Activated CD8-positive, alpha-beta memory T cell treated with anti-CD3 and anti-CD28 coated beads, Interleukin-2, amount 50 U/mL, for 48 hours (primary cell): ENCODE measurements around the gene GTF2E1.
A peak's percentile ranks its signal among the peaks of the same experiment; 100 is the strongest.
"Not testable (repeated sequence)": the region's sequence is repeated elsewhere in the genome, so short reads cannot be mapped to it uniquely, and the experiment has no call there.

Experiments used
- DNase-seq: peaks from one replicate; pipeline ENCODE4 v3.0.0-alpha.2; 2020

Gene GTF2E1

DNA sequence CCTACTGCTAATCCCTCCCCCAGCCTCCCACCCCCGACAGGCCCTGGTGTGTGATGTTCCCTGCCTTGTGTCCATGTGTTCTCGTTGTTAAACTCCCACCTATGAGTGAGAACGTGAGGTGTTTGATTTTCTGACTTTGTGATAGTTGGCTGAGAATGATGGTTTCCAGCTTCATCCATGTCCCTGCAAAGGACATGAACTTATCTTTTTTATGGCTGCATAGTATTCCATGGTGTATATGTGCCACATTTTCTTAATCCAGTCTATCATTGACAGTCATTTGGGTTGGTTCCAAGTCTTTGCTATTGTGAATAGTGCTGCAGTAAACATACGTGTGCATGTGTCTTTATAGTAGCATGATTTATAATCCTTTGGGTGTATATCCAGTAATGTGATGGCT, 16.0 kb downstream of the GTF2E1 start:
- DNase-seq = not testable (repeated sequence)

DNA sequence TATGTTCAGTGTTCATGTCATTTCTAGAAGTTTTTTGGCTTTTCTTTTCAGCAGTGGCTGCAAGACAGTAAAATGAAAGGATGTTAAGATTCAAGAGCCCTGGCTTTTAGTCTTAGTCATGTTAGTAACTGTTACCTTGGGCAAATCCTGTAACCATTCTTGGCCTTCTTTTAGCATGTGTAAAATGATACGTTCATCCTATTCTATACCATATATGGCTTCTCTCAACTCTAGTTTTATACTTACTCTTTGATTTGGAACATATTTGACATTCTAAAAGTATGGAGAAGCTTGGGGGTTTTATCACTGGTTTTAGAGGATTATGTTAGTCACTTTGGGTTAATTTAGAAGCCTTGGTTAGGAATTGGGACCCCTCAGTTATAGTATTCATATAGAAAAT, 20.1 kb downstream of the GTF2E1 start:
- no peak for DNase-seq

GRCh38 chr3:120763601-120764000, 21.1 kb downstream of the GTF2E1 start:
- no peak for DNase-seq

DNA sequence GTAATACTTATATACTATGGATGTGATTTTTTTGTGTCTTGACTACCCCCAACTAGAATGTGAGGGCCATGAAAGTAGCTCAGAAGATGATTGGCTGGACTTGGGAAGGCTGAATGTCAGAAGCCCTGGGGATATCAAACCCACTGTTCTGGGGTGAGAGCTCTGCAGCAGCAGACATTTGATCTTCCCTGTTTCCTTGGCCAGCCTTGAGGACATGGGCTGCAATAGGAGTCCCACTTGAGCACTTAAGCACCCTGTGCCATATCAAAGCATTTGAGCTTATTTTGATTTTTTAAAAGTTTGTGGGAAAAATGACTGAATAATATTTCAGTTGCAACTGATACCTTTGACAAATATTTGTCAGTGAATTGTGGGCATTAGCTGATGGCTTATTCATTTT, 21.7 kb downstream of the GTF2E1 start:
- no peak for DNase-seq

DNA sequence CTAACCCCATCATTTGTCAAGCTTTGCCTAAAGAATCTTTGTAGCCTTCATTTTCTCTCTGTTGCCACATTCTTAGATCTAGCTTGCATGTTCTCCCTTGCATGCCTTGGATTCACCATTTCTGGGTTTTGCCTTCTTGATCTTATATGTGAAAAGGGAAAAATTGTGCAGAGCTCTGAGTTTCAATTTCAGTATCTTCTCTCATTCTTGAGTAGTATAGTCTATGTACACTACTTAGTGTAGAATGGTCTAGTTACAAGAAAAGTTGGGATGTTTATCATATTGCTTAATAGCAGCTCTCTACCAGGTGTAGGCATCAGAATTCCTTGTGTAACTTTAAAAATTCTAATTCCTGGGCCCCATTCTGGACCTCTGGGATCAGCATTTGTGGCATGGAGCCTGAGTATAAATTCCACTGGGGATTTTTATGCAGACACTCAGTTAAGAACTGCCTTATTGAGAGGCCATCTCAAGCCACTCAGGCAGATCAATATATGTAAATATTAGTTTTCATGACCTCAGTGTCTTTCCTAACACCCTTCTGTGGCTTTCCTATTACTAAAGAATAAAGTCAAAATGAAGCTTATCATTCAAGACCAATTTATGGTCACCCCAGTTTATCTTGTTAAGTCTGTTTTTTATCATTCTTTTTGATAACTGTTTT, 23.4 kb downstream of the GTF2E1 start:
- DNase-seq = no peak

DNA sequence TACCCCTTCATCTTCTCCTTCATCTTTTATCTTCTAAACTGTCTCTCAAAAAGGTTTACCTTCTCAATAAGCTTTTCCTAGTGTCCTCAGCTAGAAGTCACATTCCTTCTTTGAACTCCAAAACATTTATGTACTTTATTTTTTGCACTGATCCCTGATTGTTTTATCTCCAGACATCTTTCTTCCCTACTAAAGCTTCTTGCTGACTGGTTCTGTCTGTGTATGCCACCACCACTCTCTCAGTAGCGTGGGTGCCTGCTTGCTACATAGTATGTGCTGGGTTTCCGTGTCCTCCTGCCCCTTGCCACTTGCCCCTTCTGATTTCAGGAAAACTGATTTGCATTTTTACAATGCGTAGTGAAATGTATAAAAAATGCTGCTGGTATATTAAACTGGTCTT, 24.0 kb downstream of the GTF2E1 start:
- no peak for DNase-seq

DNA sequence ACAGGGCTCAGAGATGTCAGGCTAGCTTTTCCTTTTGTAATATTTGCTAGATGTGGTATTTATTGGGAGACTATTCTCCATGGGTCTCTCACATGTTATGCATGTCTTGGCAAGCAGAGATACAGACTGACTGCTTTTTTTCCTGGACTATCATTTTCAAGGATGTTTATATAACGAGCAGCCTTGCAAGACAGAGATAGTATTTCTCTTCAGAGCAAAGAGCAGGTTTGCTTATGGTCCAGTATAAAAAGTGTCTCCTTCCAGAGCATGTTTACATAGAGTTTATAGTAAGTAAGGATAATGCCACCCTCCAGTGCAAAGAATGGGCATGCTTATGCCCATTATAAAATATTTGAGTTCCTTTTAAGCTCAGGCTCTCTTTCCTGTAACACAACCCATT, 24.6 kb downstream of the GTF2E1 start:
- DNase-seq = no peak

- no peak for DNase-seq
Measured at GRCh38 chr3:120769436-120769835, 26.9 kb downstream of the GTF2E1 start.

DNA sequence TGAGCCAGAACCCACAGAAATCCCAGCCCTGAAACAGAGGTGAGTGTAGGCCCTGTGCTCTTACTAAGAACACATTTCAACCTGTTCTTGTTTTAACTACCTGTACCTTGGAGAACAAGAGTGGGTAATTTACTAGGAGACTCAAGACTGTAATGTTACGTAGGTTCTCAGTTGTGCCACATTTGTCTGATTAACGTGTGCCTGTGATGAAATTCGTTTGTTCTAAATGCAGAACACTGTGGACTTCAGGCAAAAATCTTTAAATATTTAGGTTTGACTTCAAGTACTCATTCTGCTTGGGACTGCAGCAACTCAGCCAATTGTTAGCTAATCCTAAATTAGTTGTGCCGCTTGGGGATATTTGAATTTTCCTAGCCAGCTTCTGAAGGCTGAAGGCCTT, 28.3 kb downstream of the GTF2E1 start:
- no peak for DNase-seq

- DNase-seq = no peak
Measured at GRCh38 chr3:120772081-120772480, 29.5 kb downstream of the GTF2E1 start.

- no peak for DNase-seq
Measured at GRCh38 chr3:120773932-120774331, 31.4 kb downstream of the GTF2E1 start.

GRCh38 chr3:120775411-120775810, 32.9 kb downstream of the GTF2E1 start:
- DNase-seq = no peak

DNA sequence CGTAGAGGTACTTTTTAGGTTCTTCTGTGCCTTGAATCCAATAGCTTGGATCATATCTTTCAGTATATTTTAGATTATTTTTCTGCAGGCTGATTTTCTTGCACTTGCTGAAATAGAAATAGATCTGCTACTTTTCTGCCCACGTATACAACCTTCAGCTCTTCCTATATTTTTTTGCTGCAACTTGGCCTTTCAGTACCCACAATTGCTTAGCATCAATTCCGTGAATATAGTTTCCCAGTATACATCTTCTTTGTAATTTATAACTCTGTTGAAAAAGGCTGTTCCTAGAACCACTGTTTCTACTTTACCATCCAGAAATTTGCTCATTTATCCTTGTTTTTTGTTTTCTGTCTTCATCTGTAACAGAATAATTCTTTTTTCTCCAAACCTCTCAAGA, 36.2 kb downstream of the GTF2E1 start:
- DNase-seq = no peak

GRCh38 chr3:120780977-120781376, 38.4 kb downstream of the GTF2E1 start:
- DNase-seq = no peak

- DNase-seq = not testable (repeated sequence)
Measured at GRCh38 chr3:120785832-120786231, 43.3 kb downstream of the GTF2E1 start.

GRCh38 chr3:120791010-120791409, 48.5 kb downstream of the GTF2E1 start:
- DNase-seq = no peak

GRCh38 chr3:120791913-120792312, 49.4 kb downstream of the GTF2E1 start:
- DNase-seq = no peak

GRCh38 chr3:120793601-120794000, 51.1 kb downstream of the GTF2E1 start:
- DNase-seq = no peak

GRCh38 chr3:120795017-120795648, 52.6 kb downstream of the GTF2E1 start:
- DNase-seq = peak; percentile 96

DNA sequence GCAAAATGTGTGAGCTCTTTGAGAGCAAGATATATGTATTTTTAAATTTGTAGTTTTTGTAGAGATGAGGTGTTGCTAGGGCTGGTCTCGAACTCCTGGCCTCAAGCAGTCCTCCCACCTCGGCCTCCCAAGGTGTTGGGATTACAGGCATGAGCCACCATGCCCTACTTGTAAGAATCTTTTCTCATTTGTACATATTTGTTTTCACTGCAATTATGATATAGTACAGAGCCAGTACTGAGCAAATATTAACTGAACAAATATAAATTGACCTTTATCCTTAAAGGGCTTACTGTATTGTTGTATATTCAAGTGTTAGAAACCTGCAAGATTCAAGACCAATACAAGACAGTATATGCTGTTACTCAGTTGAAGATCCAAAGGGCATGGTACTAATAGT, 53.4 kb downstream of the GTF2E1 start:
- DNase-seq = no peak

- DNase-seq = no peak
Measured at GRCh38 chr3:120796976-120797375, 54.4 kb downstream of the GTF2E1 start.

DNA sequence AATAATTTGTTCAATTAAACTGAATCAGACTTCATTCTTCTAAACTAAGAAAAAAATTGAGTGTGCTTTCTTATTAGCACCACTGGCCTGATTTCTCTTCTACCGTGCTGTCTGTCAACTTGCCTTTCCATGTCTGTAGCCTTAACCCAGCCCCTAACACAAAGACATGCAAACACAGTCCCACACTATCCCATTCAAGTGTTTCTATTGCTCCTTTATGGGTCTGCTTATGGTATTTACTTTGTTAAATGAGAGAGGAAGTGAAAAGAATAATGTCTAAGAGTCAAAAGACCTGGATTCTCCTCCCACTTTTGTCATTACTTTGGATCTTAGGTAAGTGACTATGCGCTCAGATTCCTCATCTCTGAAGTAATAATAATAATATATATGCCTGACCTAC, 55.3 kb downstream of the GTF2E1 start:
- DNase-seq = no peak

DNA sequence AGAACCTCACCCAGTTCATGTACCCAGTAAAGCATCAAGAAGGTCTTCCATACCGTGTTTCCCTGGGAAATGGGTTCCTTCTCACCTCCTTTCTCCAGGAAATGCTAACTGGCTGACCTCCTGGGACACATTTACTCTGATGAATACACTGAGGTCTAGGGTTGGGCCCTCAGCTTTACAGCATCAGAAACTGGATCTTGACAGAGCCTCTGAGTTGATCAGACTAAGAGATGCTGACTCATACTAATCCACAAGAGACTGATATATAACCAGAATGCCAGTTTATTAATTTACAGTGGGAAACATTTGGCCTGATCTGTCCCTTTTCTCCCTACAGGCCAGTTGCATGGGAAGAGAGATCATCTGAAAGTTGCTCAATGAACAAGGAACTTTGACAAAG, 55.8 kb downstream of the GTF2E1 start:
- DNase-seq = no peak

DNA sequence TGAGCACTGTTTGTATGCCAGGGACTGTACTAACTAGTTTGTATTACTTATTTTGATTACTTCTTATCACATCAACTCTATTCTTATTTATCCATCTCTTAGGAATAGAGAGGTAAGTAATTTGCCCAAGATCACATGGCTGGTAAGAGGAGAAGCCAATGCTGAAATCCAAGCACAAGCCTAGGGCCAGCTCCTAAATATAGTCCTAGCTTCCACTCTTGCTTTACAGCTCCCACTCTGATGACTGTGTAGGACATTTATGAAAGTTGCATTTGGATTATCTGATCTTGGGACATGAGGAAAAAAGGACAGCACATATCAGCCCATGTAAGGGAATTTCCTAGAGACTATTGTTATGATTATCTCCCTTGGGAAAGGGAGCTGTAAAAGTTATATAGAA, 58.1 kb downstream of the GTF2E1 start:
- no peak for DNase-seq

DNA sequence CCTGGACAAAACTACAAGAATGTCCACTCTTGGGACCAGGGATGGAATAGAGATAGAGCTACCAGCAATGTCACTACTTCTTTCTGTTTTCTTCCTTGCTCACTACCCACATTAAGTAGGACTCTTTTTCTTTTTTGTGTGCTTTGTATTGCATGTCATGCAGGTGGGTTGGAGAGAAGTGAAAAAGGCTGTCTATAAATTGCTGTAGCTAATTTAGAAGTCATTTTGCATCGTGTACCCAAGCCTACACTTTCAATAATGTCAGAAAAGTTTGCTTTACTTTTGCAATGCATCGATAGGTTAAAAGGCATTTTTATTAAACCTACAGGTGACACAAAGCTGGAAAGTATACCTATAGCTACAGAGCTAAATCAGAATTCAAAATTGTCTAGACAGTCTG, 58.9 kb downstream of the GTF2E1 start:
- no peak for DNase-seq
